Measurements from ENCODE around the gene WNT6. TPM values are rescaled to one million over a fixed set of nuclear protein-coding genes. Genes with fewer than 3 reads are reported as not detected.

WNT6 gene
- total RNA-seq, 1 donor from 2014 or later: 0.64 TPM

- Mint-ChIP-seq H3K4me1 (ENCODE audit: unreplicated experiment) (peaks cover 14% of the 10 kb centered on the region), H3K4me3 (ENCODE audit: unreplicated experiment) (no peak overlapping the region), H3K27ac (ENCODE audit: unreplicated experiment) (no peak overlapping the region), H3K9me3 (ENCODE audit: unreplicated experiment) (no peaks in the 10 kb centered on the region), H3K27me3 (ENCODE audit: unreplicated experiment) (peaks cover 61% of the 10 kb centered on the region), H3K36me3 (ENCODE audit: unreplicated experiment) (no peaks in the 10 kb centered on the region)
- no peak for DNase-seq (ENCODE audit: extremely low spot score, unreplicated experiment)
- TF ChIP-seq, protein P1, sequence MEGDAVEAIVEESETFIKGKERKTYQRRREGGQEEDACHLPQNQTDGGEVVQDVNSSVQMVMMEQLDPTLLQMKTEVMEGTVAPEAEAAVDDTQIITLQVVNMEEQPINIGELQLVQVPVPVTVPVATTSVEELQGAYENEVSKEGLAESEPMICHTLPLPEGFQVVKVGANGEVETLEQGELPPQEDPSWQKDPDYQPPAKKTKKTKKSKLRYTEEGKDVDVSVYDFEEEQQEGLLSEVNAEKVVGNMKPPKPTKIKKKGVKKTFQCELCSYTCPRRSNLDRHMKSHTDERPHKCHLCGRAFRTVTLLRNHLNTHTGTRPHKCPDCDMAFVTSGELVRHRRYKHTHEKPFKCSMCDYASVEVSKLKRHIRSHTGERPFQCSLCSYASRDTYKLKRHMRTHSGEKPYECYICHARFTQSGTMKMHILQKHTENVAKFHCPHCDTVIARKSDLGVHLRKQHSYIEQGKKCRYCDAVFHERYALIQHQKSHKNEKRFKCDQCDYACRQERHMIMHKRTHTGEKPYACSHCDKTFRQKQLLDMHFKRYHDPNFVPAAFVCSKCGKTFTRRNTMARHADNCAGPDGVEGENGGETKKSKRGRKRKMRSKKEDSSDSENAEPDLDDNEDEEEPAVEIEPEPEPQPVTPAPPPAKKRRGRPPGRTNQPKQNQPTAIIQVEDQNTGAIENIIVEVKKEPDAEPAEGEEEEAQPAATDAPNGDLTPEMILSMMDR (IDR thresholded peaks at IDR 0.05): no peak
These were observed 18.9 kb downstream of the WNT6 start for GRCh38 chr2:218878486-218878885.

- Mint-ChIP-seq H3K27ac (ENCODE audit: unreplicated experiment) (no peak overlapping the region), H3K27me3 (ENCODE audit: unreplicated experiment) (peaks cover 60% of the 10 kb centered on the region), H3K4me1 (ENCODE audit: unreplicated experiment) (peaks cover 17% of the 10 kb centered on the region), H3K36me3 (ENCODE audit: unreplicated experiment) (no peaks in the 10 kb centered on the region), H3K9me3 (ENCODE audit: unreplicated experiment) (no peaks in the 10 kb centered on the region), H3K4me3 (ENCODE audit: unreplicated experiment) (no peak overlapping the region)
- TF ChIP-seq, protein P1 (IDR thresholded peaks at IDR 0.05): no peak
- no peak for DNase-seq (ENCODE audit: extremely low spot score, unreplicated experiment)
These were observed 19.5 kb downstream of the WNT6 start for GRCh38 chr2:218878926-218879761.

GRCh38 chr2:218879776-218880101 lies 20.1 kb downstream of the WNT6 start:
- Mint-ChIP-seq H3K36me3 (ENCODE audit: unreplicated experiment) (no peaks in the 10 kb centered on the region), H3K4me3 (ENCODE audit: unreplicated experiment) (no peak overlapping the region), H3K27me3 (ENCODE audit: unreplicated experiment) (peaks cover 60% of the 10 kb centered on the region), H3K9me3 (ENCODE audit: unreplicated experiment) (no peaks in the 10 kb centered on the region), H3K4me1 (ENCODE audit: unreplicated experiment) (peaks cover 17% of the 10 kb centered on the region), H3K27ac (ENCODE audit: unreplicated experiment) (no peak overlapping the region)
- TF ChIP-seq, protein P1 (IDR thresholded peaks at IDR 0.05): no peak
- no peak for DNase-seq (ENCODE audit: extremely low spot score, unreplicated experiment)

GRCh38 chr2:218880102-218880858 lies 20.7 kb downstream of the WNT6 start, which contains the start of gene WNT10A:
Gene WNT10A (plus strand): TSS chr2:218880852. CDS start chr2:218880996, 144 bp downstream.
- Mint-ChIP-seq H3K36me3 (ENCODE audit: unreplicated experiment) (no peaks in the 10 kb centered on the region), H3K9me3 (ENCODE audit: unreplicated experiment) (no peaks in the 10 kb centered on the region), H3K4me3 (ENCODE audit: unreplicated experiment) (no peak within 1 kb of the TSS), H3K4me1 (ENCODE audit: unreplicated experiment) (peaks cover 17% of the 10 kb centered on the region), H3K27me3 (ENCODE audit: unreplicated experiment) (peaks cover 64% of the 10 kb centered on the region), H3K27ac (ENCODE audit: unreplicated experiment) (no peak within 1 kb of the TSS)
- DNase-seq (ENCODE audit: extremely low spot score, unreplicated experiment): no peak
- TF ChIP-seq, protein P1 (IDR thresholded peaks at IDR 0.05): no peak

All from osteocyte (in vitro differentiated cells).